Peyer's patch (tissue), 4 donors: ENCODE measurements around the gene CLEC5A.

Source experiments
- CTCF ChIP-seq, 6 experiments: fragments of 450-650 bp in 4 of 6; fragments of 200-600 bp in 2 of 6; sonication (generic) in 1 of 6; IDR thresholded peaks; one replicate each; pipeline ENCODE4 v1.5.1; 2017 to 2019; ENCODE audit warnings: antibody characterized with exemption in 6 of 6, mild to moderate bottlenecking in 3 of 6, moderate library complexity in 1 of 6
- POLR2A ChIP-seq, 2 donors: fragments of 450-650 bp; IDR thresholded peaks; one replicate each; pipeline ENCODE4 v1.5.1; 2017; ENCODE audit warnings: antibody characterized with exemption in 2 of 2, mild to moderate bottlenecking in 2 of 2, moderate library complexity in 2 of 2

- TF ChIP-seq CTCF (IDR thresholded peaks at IDR 0.05), result no peak
- no peak for TF ChIP-seq POLR2A (IDR thresholded peaks at IDR 0.05)
Observed at GRCh38 chr7:141992688-141993087, 45.9 kb upstream of the CLEC5A start.
